IMR-90 (cell line): ENCODE measurements around the gene MYO1D. TPM values are rescaled to one million over a fixed set of nuclear protein-coding genes. Genes with fewer than 3 reads are reported as not detected.

Source experiments
- ATAC-seq: fragments of 200-7000 bp; cut with Tn5 transposase; 2 replicates; pipeline ENCODE4 v1.9.1; 2020; ENCODE audit warnings: low read depth, mild to moderate bottlenecking, moderate library complexity
- BruUV-seq: library from RNA; stranded (reverse); fragments of 400-500 nt; replicated peaks from 2 replicates; lab custom pipeline; 2021; lab: Mats Ljungman, UMichigan
- CTCF ChIA-PET: fragments of 300-600 bp; formaldehyde crosslinking; extraction: SDS; loops from one replicate; lab custom pipeline; 2021; ENCODE audit warnings: antibody characterized with exemption; lab: Yijun Ruan, JAX
- POLR2A ChIA-PET: fragments of 300-600 bp; sonication (Branson Sonifier 250); formaldehyde crosslinking; loops from one replicate; lab custom pipeline; 2022; ENCODE audit warnings: antibody characterized with exemption; ENCODE audit not compliant: unreplicated experiment; lab: Charles Lee
- DNase-seq: peaks from one replicate; pipeline ENCODE4 v3.0.0; 2013
- H2AFZ ChIP-seq: replicated peaks from 2 replicates; pipeline ENCODE3; 2013; ENCODE audit warnings: low read length, mild to moderate bottlenecking; ENCODE audit not compliant: poor library complexity
- H2AK5ac ChIP-seq: 2 replicates; pipeline ENCODE4 v1.6.1; 2013; ENCODE audit warnings: low read depth, low read length, inconsistent platforms
- H2AK9ac ChIP-seq: replicated peaks from 2 replicates; pipeline ENCODE3; 2013; ENCODE audit warnings: mild to moderate bottlenecking, low read depth, low read length, moderate library complexity; ENCODE audit not compliant: poor library complexity
- H2BK120ac ChIP-seq: 2 replicates; pipeline ENCODE4 v1.6.1; 2013; ENCODE audit warnings: low read depth, low read length, inconsistent platforms
- H2BK15ac ChIP-seq: 3 replicates; pipeline ENCODE4 v1.6.1; 2013; ENCODE audit warnings: low read depth, low read length, inconsistent platforms
- H2BK20ac ChIP-seq: 2 replicates; pipeline ENCODE4 v1.6.1; 2013; ENCODE audit warnings: low read depth, mild to moderate bottlenecking, inconsistent platforms, low read length, moderate library complexity
- H2BK5ac ChIP-seq: 2 replicates; pipeline ENCODE4 v1.6.1; 2013; ENCODE audit warnings: mild to moderate bottlenecking, low read depth, low read length, inconsistent platforms; ENCODE audit not compliant: poor library complexity, severe bottlenecking
- H3K14ac ChIP-seq: replicated peaks from 2 replicates; pipeline ENCODE4 v1.6.1; 2013; ENCODE audit warnings: low read depth, low read length, inconsistent platforms
- H3K18ac ChIP-seq: 2 replicates; pipeline ENCODE4 v1.6.1; 2013; ENCODE audit warnings: low read depth, low read length, control low read depth
- H3K23ac ChIP-seq: 2 replicates; pipeline ENCODE4 v1.6.1; 2013; ENCODE audit warnings: low read depth, low read length, inconsistent platforms
- H3K27ac ChIP-seq: 2 replicates; pipeline ENCODE4 v1.5.1; 2013; ENCODE audit warnings: mild to moderate bottlenecking, control low read depth, low read length; ENCODE audit not compliant: insufficient read depth
- H3K27me3 ChIP-seq: 2 replicates; pipeline ENCODE4 v1.6.1; 2013; ENCODE audit warnings: low read length; ENCODE audit not compliant: control insufficient read depth, insufficient read depth
- H3K36me3 ChIP-seq: 2 replicates; pipeline ENCODE4 v1.6.1; 2013; ENCODE audit warnings: low read length, mixed read lengths; ENCODE audit not compliant: control insufficient read depth, insufficient read depth
- H3K4ac ChIP-seq: 2 replicates; pipeline ENCODE4 v1.6.1; 2013; ENCODE audit warnings: low read depth, low read length, inconsistent platforms
- H3K4me1 ChIP-seq: 2 replicates; pipeline ENCODE4 v1.6.1; 2013; ENCODE audit warnings: low read length, mixed read lengths; ENCODE audit not compliant: control insufficient read depth, insufficient read depth
- H3K4me2 ChIP-seq: 2 replicates; pipeline ENCODE4 v1.6.1; 2013; ENCODE audit warnings: low read depth, mild to moderate bottlenecking, control low read depth, low read length, moderate library complexity
- H3K4me3 ChIP-seq: 2 replicates; pipeline ENCODE4 v1.5.1; 2013; ENCODE audit warnings: low read depth, mild to moderate bottlenecking, control low read depth, low read length, moderate library complexity; ENCODE audit not compliant: insufficient read depth
- H3K56ac ChIP-seq: 2 replicates; pipeline ENCODE4 v1.6.1; 2013; ENCODE audit warnings: low read length, inconsistent platforms; ENCODE audit not compliant: insufficient read depth; ENCODE audit errors: extremely low read depth
- H3K79me1 ChIP-seq, 2 experiments: 2 replicates each; pipeline ENCODE4 v1.6.1; 2013; ENCODE audit warnings: low read length in 2 of 2, inconsistent platforms in 1 of 2, low read depth in 1 of 2
- H3K9ac ChIP-seq: 2 replicates; pipeline ENCODE4 v1.6.1; 2013; ENCODE audit warnings: low read depth, low read length, control low read depth
- H3K9me1 ChIP-seq: 2 replicates; pipeline ENCODE4 v1.6.1; 2013; ENCODE audit warnings: low read length, inconsistent platforms; ENCODE audit not compliant: insufficient read depth
- H3K9me3 ChIP-seq: 2 replicates; pipeline ENCODE4 v1.6.1; 2013; ENCODE audit warnings: low read length; ENCODE audit not compliant: control insufficient read depth, insufficient read depth
- H4K20me1 ChIP-seq: 2 replicates; pipeline ENCODE4 v1.6.1; 2013; ENCODE audit warnings: low read length, inconsistent platforms; ENCODE audit not compliant: insufficient read depth
- H4K5ac ChIP-seq: 2 replicates; pipeline ENCODE4 v1.6.1; 2013; ENCODE audit warnings: mild to moderate bottlenecking, low read depth, low read length, control low read depth
- H4K8ac ChIP-seq, 2 experiments: 2 replicates each; pipeline ENCODE4 v1.6.1; 2013; ENCODE audit warnings: low read depth in 2 of 2, low read length in 2 of 2, control low read depth in 1 of 2, inconsistent platforms in 1 of 2
- H4K91ac ChIP-seq: 2 replicates; pipeline ENCODE4 v1.6.1; 2013; ENCODE audit warnings: low read depth, low read length, inconsistent platforms; ENCODE audit not compliant: insufficient read depth
- BHLHE40 ChIP-seq: fragments of 150-350 bp; IDR thresholded peaks from 2 replicates; pipeline ENCODE4 v1.6.1; 2016; ENCODE audit warnings: mild to moderate bottlenecking, low read depth, low read length
- CEBPB ChIP-seq: IDR thresholded peaks from 2 replicates; pipeline ENCODE4 v1.6.1; 2012; ENCODE audit warnings: low read depth, low read length, improper control_type of control experiment
- CHD1 ChIP-seq: IDR thresholded peaks from 2 replicates; pipeline ENCODE4 v1.6.1; 2012; ENCODE audit warnings: low read depth, low read length, improper control_type of control experiment
- ELK1 ChIP-seq: fragments of 150-350 bp; IDR thresholded peaks from 2 replicates; pipeline ENCODE4 v1.6.1; 2016; ENCODE audit warnings: low read depth, mild to moderate bottlenecking, low read length, moderate library complexity, borderline replicate concordance
- FOS ChIP-seq: fragments of 150-350 bp; IDR thresholded peaks from 2 replicates; pipeline ENCODE4 v1.6.1; 2016; ENCODE audit warnings: low read depth, low read length
- MAFK ChIP-seq: IDR thresholded peaks from 2 replicates; pipeline ENCODE4 v1.6.1; 2012; ENCODE audit warnings: low read depth, low read length, improper control_type of control experiment
- MXI1 ChIP-seq: IDR thresholded peaks from 2 replicates; pipeline ENCODE4 v1.6.1; 2012; ENCODE audit warnings: low read depth, mild to moderate bottlenecking, low read length, moderate library complexity, borderline replicate concordance
- POLR2A ChIP-seq: IDR thresholded peaks from 2 replicates; pipeline ENCODE4 v1.6.1; 2012; ENCODE audit warnings: mild to moderate bottlenecking, low read depth, low read length
- RAD21 ChIP-seq: IDR thresholded peaks from 2 replicates; pipeline ENCODE4 v1.6.1; 2012; ENCODE audit warnings: low read length, improper control_type of control experiment
- WGBS, 2 experiments: methylation state at CpG; one replicate each; pipeline versions ENCODE4 v1.1.5 to v1.1.7; 2013; ENCODE audit warnings: missing lambda C conversion rate in 2 of 2; ENCODE audit not compliant: insufficient read length in 1 of 2; ENCODE audit errors: extremely low coverage in 2 of 2; 5-methylcytosine and 5-hydroxymethylcytosine counted together
- dilution Hi-C: fragments of 300-500 bp; cut with HindIII; formaldehyde crosslinking; loops from one replicate; pipeline ENCODE4 v1.14.3; 2018; ENCODE audit warnings: low sequenced_read_pairs; ENCODE audit not compliant: unreplicated experiment
- in situ Hi-C: fragments of 300-500 bp; cut with MboI; formaldehyde crosslinking; loops from 3 replicates; pipeline ENCODE4 v1.14.3; 2019; ENCODE audit warnings: low sequenced_read_pairs, inconsistent platforms, mixed read lengths
- intact Hi-C: fragments of 100-400 bp; cut with micrococcal nuclease; formaldehyde crosslinking; loops from 2 replicates; pipeline ENCODE4 v1.10.0; 2022
- polyA plus RNA-seq, 3 experiments: library from polyadenylated mRNA; depleted of rRNA; stranded (reverse); fragments of >200 nt; gene quantifications; 2 replicates each; pipeline ENCODE4 v1.2.3, GENCODE V29; 2012; ENCODE audit warnings: low replicate concordance in 1 of 3
- total RNA-seq: library from RNA; depleted of rRNA; stranded (reverse); fragments of >200 nt; gene quantifications from 2 replicates; pipeline ENCODE4 v1.2.3, GENCODE V29; 2012

Gene MYO1D
- total and polyA plus RNA-seq, 2 of the 4 experiments (the other 2 are of a cell fraction) = 0.63 to 0.90 TPM

DNA sequence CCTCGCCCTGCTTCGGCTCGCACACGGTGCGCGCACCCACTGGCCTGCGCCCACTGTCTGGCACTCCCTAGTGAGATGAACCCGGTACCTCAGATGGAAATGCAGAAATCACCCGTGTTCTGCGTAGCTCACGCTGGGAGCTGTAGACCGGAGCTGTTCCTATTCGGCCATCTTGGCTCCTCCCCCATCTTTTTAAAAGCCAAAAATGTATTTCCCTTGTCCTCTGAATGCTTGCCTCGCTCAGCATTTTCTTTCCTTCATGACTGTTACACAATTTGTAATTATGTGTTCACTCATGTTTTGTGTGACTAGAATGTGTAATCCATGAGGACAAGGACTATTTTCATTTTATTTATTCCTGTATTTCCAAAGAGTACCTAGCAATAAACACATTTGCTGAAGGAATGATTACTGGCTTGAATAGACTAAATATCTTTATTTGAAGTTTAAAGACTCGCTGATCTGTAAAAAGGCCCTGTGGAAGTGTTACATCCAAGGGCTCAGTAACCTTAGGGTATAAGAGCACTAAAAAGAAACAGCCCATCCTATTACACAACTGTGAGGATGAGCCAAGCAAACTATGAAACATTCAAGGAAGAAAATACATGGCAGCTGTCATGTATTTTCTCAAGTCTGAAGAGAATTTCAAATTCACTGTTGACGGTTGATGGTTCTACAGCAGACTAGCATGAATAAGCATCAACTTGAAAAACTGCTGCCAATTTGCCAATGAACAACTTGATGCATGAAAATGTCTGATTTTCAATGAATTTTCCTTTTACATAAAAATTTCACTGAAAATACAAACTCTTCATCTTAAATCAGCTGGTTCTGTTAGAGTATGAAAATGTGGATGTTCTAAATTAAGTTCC is 192.6 kb downstream of the MYO1D start (continued):
- no peak for TF ChIP-seq RAD21

GRCh38 chr17:32673964-32674363 is 203.0 kb downstream of the MYO1D start:
- no peak overlapping the region for H4K8ac ChIP-seq
- in situ Hi-C loops (loop anchor here (25.0 kb wide), 1 partner anchor 88 kb away; no protein-coding TSS in a partner anchor), intact Hi-C loops (no loop called here), dilution Hi-C loops (no loop called here)
- ChIA-PET POLR2A (no interaction called here), CTCF (no interaction called here)
- no peak overlapping the region for H3K56ac ChIP-seq
- no peaks in the 10 kb centered on the region for H3K79me1 ChIP-seq
- H3K9me3 ChIP-seq = no peaks in the 10 kb centered on the region
- no peak overlapping the region for H4K5ac ChIP-seq
- TF ChIP-seq POLR2A = no peak
- TF ChIP-seq MAFK = no peak
- no peak for TF ChIP-seq CEBPB
- TF ChIP-seq CHD1 = no peak
- no peak for TF ChIP-seq BHLHE40
- TF ChIP-seq FOS = no peak
- no peak for TF ChIP-seq MXI1
- no peak for TF ChIP-seq ELK1
- H2BK120ac ChIP-seq = no peak overlapping the region
- no TSS peak for BruUV-seq
- H3K27me3 ChIP-seq = no peaks in the 10 kb centered on the region; the same call in 1 of the 2 replicates
- H3K4me3 ChIP-seq = no peak overlapping the region
- H3K36me3 ChIP-seq = no peaks in the 10 kb centered on the region
- H3K4me2 ChIP-seq = no peak overlapping the region
- ATAC-seq = no peak
- no peak overlapping the region for H3K27ac ChIP-seq
- H2BK15ac ChIP-seq = no peak overlapping the region
- no peak overlapping the region for H2AK9ac ChIP-seq
- no peak overlapping the region for H3K23ac ChIP-seq
- no peaks in the 10 kb centered on the region for H3K9me1 ChIP-seq
- H2BK20ac ChIP-seq = no peak overlapping the region
- H2AK5ac ChIP-seq = no peak overlapping the region
- no peaks in the 10 kb centered on the region for H3K4me1 ChIP-seq
- H2AFZ ChIP-seq = no peak overlapping the region
- WGBS, 2 experiments = no CpG with 5 or more reads among the region's 3 CpGs
- no peak overlapping the region for H4K91ac ChIP-seq
- H3K18ac ChIP-seq = no peak overlapping the region
- no peak overlapping the region for H3K9ac ChIP-seq
- DNase-seq = no peak
- no peak overlapping the region for H2BK5ac ChIP-seq
- no peak overlapping the region for H3K14ac ChIP-seq
- no peak overlapping the region for H3K4ac ChIP-seq
- H4K20me1 ChIP-seq = no peaks in the 10 kb centered on the region
